MM.1S (cell line): Measurements from ENCODE around the gene MOGAT3.

ENCODE experiments used
- DNase-seq: peaks from one replicate; pipeline ENCODE4 v3.0.0-alpha.2; 2015
- H2AFZ ChIP-seq: fragments of 300-600 bp; sonication (generic); 2 replicates; pipeline ENCODE4 v1.6.0; 2016; ENCODE audit warnings: antibody characterized with exemption, low read length
- H3F3A ChIP-seq: fragments of 300-600 bp; sonication (generic); 2 replicates; pipeline ENCODE4 v1.6.1; 2016; ENCODE audit warnings: mild to moderate bottlenecking, antibody characterized with exemption, low read length, moderate library complexity, mixed read lengths; ENCODE audit not compliant: insufficient read depth
- H3K27ac ChIP-seq: fragments of 300-600 bp; sonication (generic); 2 replicates; pipeline ENCODE4 v1.5.1; 2016; ENCODE audit warnings: mild to moderate bottlenecking, low read length
- H3K27me3 ChIP-seq: fragments of 300-600 bp; sonication (generic); replicated peaks from 2 replicates; pipeline ENCODE4 v1.6.0; 2016; ENCODE audit warnings: low read length; ENCODE audit not compliant: insufficient read depth
- H3K36me3 ChIP-seq: fragments of 300-600 bp; sonication (generic); replicated peaks from 2 replicates; pipeline ENCODE4 v1.6.1; 2016; ENCODE audit warnings: mild to moderate bottlenecking, low read length, mixed read lengths; ENCODE audit not compliant: insufficient read depth
- H3K4me1 ChIP-seq: fragments of 300-600 bp; sonication (generic); 2 replicates; pipeline ENCODE4 v1.6.1; 2016; ENCODE audit warnings: low read length, mixed read lengths
- H3K4me2 ChIP-seq: fragments of 300-600 bp; sonication (generic); 2 replicates; pipeline ENCODE4 v1.6.0; 2016; ENCODE audit warnings: low read depth, low read length
- H3K4me3 ChIP-seq: fragments of 300-600 bp; sonication (generic); 2 replicates; pipeline ENCODE4 v1.5.1; 2016; ENCODE audit warnings: low read length, mixed read lengths
- H3K79me2 ChIP-seq: fragments of 300-600 bp; sonication (generic); 2 replicates; pipeline ENCODE4 v1.6.1; 2016; ENCODE audit warnings: mixed run types, low read length, mixed read lengths
- H3K9ac ChIP-seq: fragments of 300-600 bp; sonication (generic); 2 replicates; pipeline ENCODE4 v1.6.1; 2016; ENCODE audit warnings: low read length, mixed read lengths
- H3K9me2 ChIP-seq: fragments of 300-600 bp; sonication (generic); replicated peaks from 2 replicates; pipeline ENCODE4 v1.6.1; 2016; ENCODE audit warnings: mild to moderate bottlenecking, low read length, mixed read lengths; ENCODE audit not compliant: insufficient read depth
- H3K9me3 ChIP-seq: fragments of 300-600 bp; sonication (generic); replicated peaks from 2 replicates; pipeline ENCODE4 v1.6.1; 2016; ENCODE audit warnings: mild to moderate bottlenecking, low read length, mixed read lengths; ENCODE audit not compliant: insufficient read depth
- H4K20me1 ChIP-seq: fragments of 300-600 bp; sonication (generic); 2 replicates; pipeline ENCODE4 v1.6.1; 2016; ENCODE audit warnings: mild to moderate bottlenecking, low read length, moderate library complexity, mixed read lengths; ENCODE audit not compliant: insufficient read depth
- CTCF ChIP-seq: fragments of 300-600 bp; sonication (generic); IDR thresholded peaks from 2 replicates; pipeline ENCODE4 v1.5.1; 2016; ENCODE audit warnings: antibody characterized with exemption, low read length, mixed read lengths
- EZH2 ChIP-seq: fragments of 300-600 bp; sonication (generic); optimal IDR thresholded peaks from 2 replicates; pipeline ENCODE3; 2017; ENCODE audit warnings: low read depth, mild to moderate bottlenecking, antibody characterized with exemption, low read length, mixed read lengths
- EZH2phosphoT487 ChIP-seq: fragments of 300-600 bp; sonication (generic); IDR thresholded peaks from 2 replicates; pipeline ENCODE4 v1.6.1; 2018; ENCODE audit warnings: antibody characterized with exemption, low read length

The MOGAT3 gene

GRCh38 chr7:101237206-101238067 is 36.6 kb upstream of the MOGAT3 start, which contains the start of gene CLDN15:
Gene CLDN15 (minus strand): TSS chr7:101237802. CDS start chr7:101237581, 221 bp downstream.
- H3K4me1 ChIP-seq: no peaks in the 10 kb centered on the region
- H2AFZ ChIP-seq: no peak within 1 kb of the TSS
- H3K27me3 ChIP-seq: no peaks in the 10 kb centered on the region
- H3K79me2 ChIP-seq: peaks cover 5% of the 10 kb centered on the region
- H3K4me3 ChIP-seq: no peak within 1 kb of the TSS
- H3K27ac ChIP-seq: no peak within 1 kb of the TSS
- no peaks in the 10 kb centered on the region for H3K36me3 ChIP-seq
- no peak for DNase-seq
- no peak for TF ChIP-seq EZH2phosphoT487
- TF ChIP-seq CTCF: no peak
- no peak for TF ChIP-seq EZH2
- no peaks in the 10 kb centered on the region for H3K9me2 ChIP-seq
- no peaks in the 10 kb centered on the region for H4K20me1 ChIP-seq
- no peaks in the 10 kb centered on the region for H3K9me3 ChIP-seq
- H3K4me2 ChIP-seq: no peak within 1 kb of the TSS
- no peaks in the 10 kb centered on the region for H3F3A ChIP-seq
- no peak within 1 kb of the TSS for H3K9ac ChIP-seq

GRCh38 chr7:101236292-101236835 is 35.5 kb upstream of the MOGAT3 start:
- H3K4me2 ChIP-seq: no peak overlapping the region
- H3K79me2 ChIP-seq: no peaks in the 10 kb centered on the region
- H3K27me3 ChIP-seq: no peaks in the 10 kb centered on the region
- TF ChIP-seq EZH2phosphoT487 (no peak), CTCF (no peak), EZH2 (no peak)
- H3K4me3 ChIP-seq: no peak overlapping the region
- no peaks in the 10 kb centered on the region for H3F3A ChIP-seq
- H3K27ac ChIP-seq: no peak overlapping the region
- no peak overlapping the region for H3K9ac ChIP-seq
- H2AFZ ChIP-seq: no peak overlapping the region
- no peaks in the 10 kb centered on the region for H4K20me1 ChIP-seq
- no peaks in the 10 kb centered on the region for H3K4me1 ChIP-seq
- no peak for DNase-seq
- H3K9me2 ChIP-seq: no peaks in the 10 kb centered on the region
- no peaks in the 10 kb centered on the region for H3K36me3 ChIP-seq
- no peaks in the 10 kb centered on the region for H3K9me3 ChIP-seq

GRCh38 chr7:101235522-101235921 is 34.7 kb upstream of the MOGAT3 start:
- Histone ChIP-seq H3K9me2 (no peaks in the 10 kb centered on the region), H3K27me3 (no peaks in the 10 kb centered on the region), H4K20me1 (no peaks in the 10 kb centered on the region), H2AFZ (no peak overlapping the region), H3K9me3 (no peaks in the 10 kb centered on the region), H3K4me3 (no peak overlapping the region), H3K79me2 (no peaks in the 10 kb centered on the region), H3K4me1 (no peaks in the 10 kb centered on the region), H3F3A (no peaks in the 10 kb centered on the region), H3K36me3 (no peaks in the 10 kb centered on the region), H3K9ac (no peak overlapping the region), H3K4me2 (no peak overlapping the region), H3K27ac (no peak overlapping the region)
- no peak for TF ChIP-seq CTCF
- TF ChIP-seq EZH2phosphoT487: no peak
- no peak for TF ChIP-seq EZH2
- no peak for DNase-seq
